SK-N-SH treated with all-trans-retinoic acid at 6 μM for 48 hours (cell line): ENCODE measurements around the gene TAOK3.

Experiments used
- ATAC-seq: fragments of 200-7000 bp; cut with Tn5 transposase; 3 replicates; pipeline ENCODE4 v1.9.1; 2020; ENCODE audit warnings: mild to moderate bottlenecking, moderate library complexity
- ARNTL ChIP-seq: fragments of 450-650 bp; formaldehyde crosslinking; IDR thresholded peaks from 2 replicates; pipeline ENCODE4 v1.5.0; 2020; ENCODE audit warnings: low read depth, mild to moderate bottlenecking, moderate library complexity, borderline replicate concordance
- BACH2 ChIP-seq: fragments of 250-450 bp; sonication (Bioruptor Pico); IDR thresholded peaks from 2 replicates; pipeline ENCODE4 v1.9.0; 2021; ENCODE audit warnings: mild to moderate bottlenecking, borderline replicate concordance
- CREB5 ChIP-seq: fragments of 250-450 bp; sonication (Bioruptor Pico); IDR thresholded peaks from 2 replicates; pipeline ENCODE4 v1.5.1; 2020; ENCODE audit warnings: low read depth, mild to moderate bottlenecking, moderate library complexity
- CSDC2 ChIP-seq: fragments of 250-450 bp; sonication (Bioruptor Pico); IDR thresholded peaks from 2 replicates; pipeline ENCODE4 v1.5.0; 2020; ENCODE audit warnings: mild to moderate bottlenecking, moderate library complexity
- CSRNP3 ChIP-seq: fragments of 250-450 bp; sonication (Bioruptor Pico); IDR thresholded peaks from 2 replicates; pipeline ENCODE4 v1.5.1; 2021; ENCODE audit warnings: mild to moderate bottlenecking, moderate library complexity
- ESRRG ChIP-seq: fragments of 250-450 bp; sonication (Bioruptor Pico); IDR thresholded peaks from 2 replicates; pipeline ENCODE4 v1.6.1; 2021; ENCODE audit warnings: mild to moderate bottlenecking
- GLIS3 ChIP-seq: fragments of 250-450 bp; sonication (Bioruptor Pico); IDR thresholded peaks from 2 replicates; pipeline ENCODE4 v1.5.0; 2020; ENCODE audit warnings: mild to moderate bottlenecking, moderate library complexity
- OSR1 ChIP-seq: fragments of 250-450 bp; sonication (Bioruptor Pico); IDR thresholded peaks from 2 replicates; pipeline ENCODE4 v1.8.0; 2022; ENCODE audit warnings: moderate library complexity, mild to moderate bottlenecking, inconsistent platforms
- POU6F1 ChIP-seq: fragments of 250-450 bp; sonication (Bioruptor Pico); IDR thresholded peaks from 2 replicates; pipeline ENCODE4 v1.8.0; 2021; ENCODE audit warnings: low read depth, mild to moderate bottlenecking, moderate library complexity, borderline replicate concordance
- PPARA ChIP-seq: fragments of 250-450 bp; sonication (Bioruptor Pico); IDR thresholded peaks from 2 replicates; pipeline ENCODE4 v1.5.0; 2020; ENCODE audit warnings: mild to moderate bottlenecking, borderline replicate concordance
- RARB ChIP-seq: fragments of 250-450 bp; sonication (Bioruptor Pico); IDR thresholded peaks from 2 replicates; pipeline ENCODE4 v1.8.0; 2021; ENCODE audit warnings: mild to moderate bottlenecking, moderate library complexity
- SNAI2 ChIP-seq: fragments of 250-450 bp; sonication (Bioruptor Pico); IDR thresholded peaks from 2 replicates; pipeline ENCODE4 v1.5.0; 2020; ENCODE audit warnings: mild to moderate bottlenecking, moderate library complexity
- TCF4 ChIP-seq: fragments of 250-450 bp; sonication (Bioruptor Pico); IDR thresholded peaks from 2 replicates; pipeline ENCODE4 v1.8.0; 2021; ENCODE audit warnings: mild to moderate bottlenecking, moderate library complexity, borderline replicate concordance
- TOX ChIP-seq: fragments of 250-450 bp; sonication (Bioruptor Pico); IDR thresholded peaks from 2 replicates; pipeline ENCODE4 v1.8.0; 2021; ENCODE audit warnings: mild to moderate bottlenecking, moderate library complexity, borderline replicate concordance
- ZC3H10 ChIP-seq: fragments of 250-450 bp; sonication (Bioruptor Pico); IDR thresholded peaks from 2 replicates; pipeline ENCODE4 v1.5.1; 2021; ENCODE audit warnings: mild to moderate bottlenecking, moderate library complexity
- ZFP3 ChIP-seq: fragments of 250-450 bp; sonication (Bioruptor Pico); IDR thresholded peaks from 2 replicates; pipeline ENCODE4 v1.5.0; 2020; ENCODE audit warnings: mild to moderate bottlenecking, moderate library complexity
- ZFP30 ChIP-seq: fragments of 450-650 bp; formaldehyde crosslinking; IDR thresholded peaks from 2 replicates; pipeline ENCODE4 v1.5.0; 2022; ENCODE audit warnings: mild to moderate bottlenecking, moderate library complexity
- ZNF565 ChIP-seq: fragments of 450-650 bp; formaldehyde crosslinking; conservative IDR thresholded peaks from 2 replicates; pipeline ENCODE4 v1.5.0; 2020; ENCODE audit warnings: low read depth, mild to moderate bottlenecking, moderate library complexity
- ZNF70 ChIP-seq: fragments of 450-650 bp; formaldehyde crosslinking; IDR thresholded peaks from 2 replicates; pipeline ENCODE4 v1.5.0; 2020; ENCODE audit warnings: mild to moderate bottlenecking, moderate library complexity
- ZNF8 ChIP-seq: fragments of 450-650 bp; formaldehyde crosslinking; IDR thresholded peaks from 2 replicates; pipeline ENCODE4 v1.5.0; 2020; ENCODE audit warnings: mild to moderate bottlenecking, moderate library complexity
- TF ChIP-seq, protein P1 (sequence below): fragments of 250-450 bp; sonication (Bioruptor Pico); IDR thresholded peaks from 2 replicates; pipeline ENCODE4 v1.5.0; 2020; ENCODE audit warnings: mild to moderate bottlenecking, moderate library complexity
- TF ChIP-seq, protein P2 (sequence below): fragments of 250-450 bp; sonication (Bioruptor Pico); IDR thresholded peaks from 2 replicates; pipeline ENCODE4 v1.8.0; 2020; ENCODE audit warnings: mild to moderate bottlenecking, moderate library complexity, borderline replicate concordance

Gene TAOK3

GRCh38 chr12:118160536-118160935 lies 212.2 kb downstream of the TAOK3 start:
- TF ChIP-seq ZFP3 (no peak), TOX (CRISPR knock-in tag) (no peak), CSDC2 (CRISPR knock-in tag) (no peak), ESRRG (CRISPR knock-in tag) (no peak), BACH2 (CRISPR knock-in tag) (no peak), CREB5 (CRISPR knock-in tag) (no peak)
- ATAC-seq: no peak

DNA sequence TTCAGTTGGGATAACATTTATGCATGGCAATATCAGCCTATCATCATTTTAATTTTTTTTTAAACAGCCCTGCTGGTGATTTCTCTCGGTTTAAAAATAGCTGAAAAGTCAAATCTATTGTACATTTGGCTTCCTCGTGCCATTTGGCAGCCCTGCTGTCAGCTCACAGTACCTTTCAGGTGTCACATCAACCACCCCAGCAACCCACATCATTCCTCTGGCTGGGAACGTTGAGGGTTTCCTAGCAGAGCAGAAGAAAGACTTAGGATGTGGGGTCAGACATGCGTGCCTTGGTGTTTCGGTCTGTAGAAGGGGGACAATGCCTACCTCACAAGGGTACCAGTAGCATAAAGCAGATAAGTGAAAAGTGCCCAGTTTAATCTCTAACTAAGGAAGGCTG lies 221.0 kb downstream of the TAOK3 start:
- TF ChIP-seq ZNF70: no peak
- TF ChIP-seq ZNF8 (CRISPR knock-in tag): no peak
- TF ChIP-seq ZC3H10 (CRISPR knock-in tag): no peak
- ATAC-seq: no peak

- ATAC-seq: no peak
- TF ChIP-seq ZNF565 (CRISPR knock-in tag) (no peak), CSRNP3 (CRISPR knock-in tag) (no peak), ESRRG (CRISPR knock-in tag) (no peak), ZNF8 (CRISPR knock-in tag) (no peak), ZFP3 (no peak), OSR1 (CRISPR knock-in tag) (no peak), ZNF70 (no peak), TCF4 (CRISPR knock-in tag) (no peak), GLIS3 (CRISPR knock-in tag) (no peak), ZFP30 (CRISPR knock-in tag) (no peak), PPARA (no peak), ARNTL (CRISPR knock-in tag) (no peak), BACH2 (CRISPR knock-in tag) (no peak), RARB (no peak), ZC3H10 (CRISPR knock-in tag) (no peak), SNAI2 (CRISPR knock-in tag) (no peak)
- TF ChIP-seq, protein P1, sequence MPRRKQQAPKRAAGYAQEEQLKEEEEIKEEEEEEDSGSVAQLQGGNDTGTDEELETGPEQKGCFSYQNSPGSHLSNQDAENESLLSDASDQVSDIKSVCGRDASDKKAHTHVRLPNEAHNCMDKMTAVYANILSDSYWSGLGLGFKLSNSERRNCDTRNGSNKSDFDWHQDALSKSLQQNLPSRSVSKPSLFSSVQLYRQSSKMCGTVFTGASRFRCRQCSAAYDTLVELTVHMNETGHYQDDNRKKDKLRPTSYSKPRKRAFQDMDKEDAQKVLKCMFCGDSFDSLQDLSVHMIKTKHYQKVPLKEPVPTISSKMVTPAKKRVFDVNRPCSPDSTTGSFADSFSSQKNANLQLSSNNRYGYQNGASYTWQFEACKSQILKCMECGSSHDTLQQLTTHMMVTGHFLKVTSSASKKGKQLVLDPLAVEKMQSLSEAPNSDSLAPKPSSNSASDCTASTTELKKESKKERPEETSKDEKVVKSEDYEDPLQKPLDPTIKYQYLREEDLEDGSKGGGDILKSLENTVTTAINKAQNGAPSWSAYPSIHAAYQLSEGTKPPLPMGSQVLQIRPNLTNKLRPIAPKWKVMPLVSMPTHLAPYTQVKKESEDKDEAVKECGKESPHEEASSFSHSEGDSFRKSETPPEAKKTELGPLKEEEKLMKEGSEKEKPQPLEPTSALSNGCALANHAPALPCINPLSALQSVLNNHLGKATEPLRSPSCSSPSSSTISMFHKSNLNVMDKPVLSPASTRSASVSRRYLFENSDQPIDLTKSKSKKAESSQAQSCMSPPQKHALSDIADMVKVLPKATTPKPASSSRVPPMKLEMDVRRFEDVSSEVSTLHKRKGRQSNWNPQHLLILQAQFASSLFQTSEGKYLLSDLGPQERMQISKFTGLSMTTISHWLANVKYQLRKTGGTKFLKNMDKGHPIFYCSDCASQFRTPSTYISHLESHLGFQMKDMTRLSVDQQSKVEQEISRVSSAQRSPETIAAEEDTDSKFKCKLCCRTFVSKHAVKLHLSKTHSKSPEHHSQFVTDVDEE (CRISPR knock-in tag): no peak
These were observed 222.1 kb downstream of the TAOK3 start for GRCh38 chr12:118150625-118151024.

DNA sequence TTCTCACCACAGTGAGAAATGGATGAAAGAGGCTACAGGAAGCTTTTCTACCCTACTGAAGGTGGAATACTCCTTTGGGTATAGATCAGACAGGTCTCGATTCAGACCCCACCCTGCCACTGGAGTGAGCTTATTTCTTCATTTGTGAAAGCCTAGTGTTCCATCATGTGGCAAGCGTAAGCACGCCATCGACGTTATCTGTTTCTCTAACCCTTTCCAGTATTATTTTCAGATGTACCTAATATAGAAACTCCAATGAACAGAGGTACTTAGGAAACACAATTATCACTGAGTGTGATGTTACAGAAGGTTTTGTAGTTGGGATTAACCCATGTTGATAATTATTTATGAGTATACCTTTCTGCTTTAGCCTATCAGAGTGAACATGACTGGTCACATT lies 224.4 kb downstream of the TAOK3 start:
- TF ChIP-seq ZNF565 (CRISPR knock-in tag) (no peak), TCF4 (CRISPR knock-in tag) (no peak), CSDC2 (CRISPR knock-in tag) (no peak), GLIS3 (CRISPR knock-in tag) (no peak), POU6F1 (CRISPR knock-in tag) (no peak), RARB (no peak), ESRRG (CRISPR knock-in tag) (no peak), ZFP3 (no peak)
- TF ChIP-seq, protein P2, sequence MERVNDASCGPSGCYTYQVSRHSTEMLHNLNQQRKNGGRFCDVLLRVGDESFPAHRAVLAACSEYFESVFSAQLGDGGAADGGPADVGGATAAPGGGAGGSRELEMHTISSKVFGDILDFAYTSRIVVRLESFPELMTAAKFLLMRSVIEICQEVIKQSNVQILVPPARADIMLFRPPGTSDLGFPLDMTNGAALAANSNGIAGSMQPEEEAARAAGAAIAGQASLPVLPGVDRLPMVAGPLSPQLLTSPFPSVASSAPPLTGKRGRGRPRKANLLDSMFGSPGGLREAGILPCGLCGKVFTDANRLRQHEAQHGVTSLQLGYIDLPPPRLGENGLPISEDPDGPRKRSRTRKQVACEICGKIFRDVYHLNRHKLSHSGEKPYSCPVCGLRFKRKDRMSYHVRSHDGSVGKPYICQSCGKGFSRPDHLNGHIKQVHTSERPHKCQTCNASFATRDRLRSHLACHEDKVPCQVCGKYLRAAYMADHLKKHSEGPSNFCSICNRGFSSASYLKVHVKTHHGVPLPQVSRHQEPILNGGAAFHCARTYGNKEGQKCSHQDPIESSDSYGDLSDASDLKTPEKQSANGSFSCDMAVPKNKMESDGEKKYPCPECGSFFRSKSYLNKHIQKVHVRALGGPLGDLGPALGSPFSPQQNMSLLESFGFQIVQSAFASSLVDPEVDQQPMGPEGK (CRISPR knock-in tag): no peak
- TF ChIP-seq, protein P1 (CRISPR knock-in tag): no peak
- ATAC-seq: no peak
